Upper lobe of left lung (tissue), 6 donors: ENCODE data around the gene SCGB1C1. TPM values are rescaled to one million over a fixed set of nuclear protein-coding genes. Genes with fewer than 3 reads are reported as not detected.
A peak's percentile ranks its signal among the peaks of the same experiment; 100 is the strongest.

Source experiments
- ATAC-seq, 2 donors: fragments of 200-7000 bp; cut with Tn5 transposase; one replicate each; pipeline ENCODE4 v1.9.1; 2022; ENCODE audit warnings: mild to moderate bottlenecking in 2 of 2, moderate library complexity in 2 of 2; ENCODE audit not compliant: low FRiP score in 2 of 2
- DNase-seq, 2 donors: peaks; one replicate each; pipeline ENCODE4 v3.0.0-alpha.2; 2019 to 2020
- H3K27ac ChIP-seq, 4 donors: fragments of 200-600 bp; sonication (generic); one replicate each; pipeline ENCODE4 v1.5.1; 2016 to 2019
- H3K27me3 ChIP-seq, 4 donors: fragments of 200-600 bp; sonication (generic); one replicate each; pipeline ENCODE4 v1.5.1; 2017 to 2019
- H3K36me3 ChIP-seq, 4 donors: fragments of 200-600 bp; sonication (generic); one replicate each; pipeline ENCODE4 v1.5.1; 2016 to 2019
- H3K4me1 ChIP-seq, 4 donors: fragments of 200-600 bp; sonication (generic); one replicate each; pipeline ENCODE4 v1.5.1; 2018 to 2019
- H3K4me3 ChIP-seq, 4 donors: fragments of 200-600 bp; sonication (generic); one replicate each; pipeline ENCODE4 v1.5.1; 2017 to 2019; ENCODE audit warnings: mild to moderate bottlenecking in 2 of 4, moderate library complexity in 1 of 4
- H3K9me3 ChIP-seq, 4 donors: fragments of 200-600 bp; sonication (generic); one replicate each; pipeline ENCODE4 v1.5.1; 2018 to 2019
- CTCF ChIP-seq, 6 experiments: fragments of 450-650 bp in 4 of 6; fragments of 200-600 bp in 2 of 6; sonication (generic) in 2 of 6; IDR thresholded peaks; one replicate each; pipeline ENCODE4 v1.5.1; 2016 to 2019; ENCODE audit warnings: antibody characterized with exemption in 6 of 6
- EP300 ChIP-seq, 4 donors: sonication (generic); formaldehyde crosslinking; IDR thresholded peaks; one replicate each; pipeline ENCODE4 v1.5.1; 2017; ENCODE audit warnings: antibody characterized with exemption in 4 of 4, control low read depth in 2 of 4
- POLR2A ChIP-seq, 4 donors: fragments of 450-650 bp; IDR thresholded peaks; one replicate each; pipeline ENCODE4 v1.5.1; 2016 to 2017; ENCODE audit warnings: antibody characterized with exemption in 4 of 4, mild to moderate bottlenecking in 2 of 4
- POLR2AphosphoS5 ChIP-seq, 2 donors: sonication (generic); formaldehyde crosslinking; IDR thresholded peaks; one replicate each; pipeline ENCODE4 v1.5.1; 2017; ENCODE audit warnings: antibody characterized with exemption in 2 of 2
- WGBS, 2 donors: methylation state at CpG; one replicate each; pipeline ENCODE4 v1.1.5; 2017 to 2018; 5-methylcytosine and 5-hydroxymethylcytosine counted together
- total RNA-seq, 6 donors: library from RNA; depleted of rRNA in 4 of 6; stranded (reverse); fragments of >200 nt in 4 of 6; gene quantifications; one replicate each; pipeline versions ENCODE4 v1.1.0 to v1.2.1, GENCODE V29; 2016 to 2021
- donor health status: DM: no; HTN: no; CAD: no; lungs with moderate emphysema.
- donor health status: DM: no; HTN: yes; CAD: no; lungs with severe emphysema.

The SCGB1C1 gene
- total RNA-seq, 6 donors from 2014 or later, result not detected

- no peak for DNase-seq
- Histone ChIP-seq H3K4me1 (peaks cover 38 to 53% (median 42%) of the 10 kb centered on the region in 4 donors), H3K36me3 (peaks cover 22 to 64% (median 56%) of the 10 kb centered on the region in 4 donors)
Observed at GRCh38 chr11:208917-209260, 16.0 kb downstream of the SCGB1C1 start.

DNA sequence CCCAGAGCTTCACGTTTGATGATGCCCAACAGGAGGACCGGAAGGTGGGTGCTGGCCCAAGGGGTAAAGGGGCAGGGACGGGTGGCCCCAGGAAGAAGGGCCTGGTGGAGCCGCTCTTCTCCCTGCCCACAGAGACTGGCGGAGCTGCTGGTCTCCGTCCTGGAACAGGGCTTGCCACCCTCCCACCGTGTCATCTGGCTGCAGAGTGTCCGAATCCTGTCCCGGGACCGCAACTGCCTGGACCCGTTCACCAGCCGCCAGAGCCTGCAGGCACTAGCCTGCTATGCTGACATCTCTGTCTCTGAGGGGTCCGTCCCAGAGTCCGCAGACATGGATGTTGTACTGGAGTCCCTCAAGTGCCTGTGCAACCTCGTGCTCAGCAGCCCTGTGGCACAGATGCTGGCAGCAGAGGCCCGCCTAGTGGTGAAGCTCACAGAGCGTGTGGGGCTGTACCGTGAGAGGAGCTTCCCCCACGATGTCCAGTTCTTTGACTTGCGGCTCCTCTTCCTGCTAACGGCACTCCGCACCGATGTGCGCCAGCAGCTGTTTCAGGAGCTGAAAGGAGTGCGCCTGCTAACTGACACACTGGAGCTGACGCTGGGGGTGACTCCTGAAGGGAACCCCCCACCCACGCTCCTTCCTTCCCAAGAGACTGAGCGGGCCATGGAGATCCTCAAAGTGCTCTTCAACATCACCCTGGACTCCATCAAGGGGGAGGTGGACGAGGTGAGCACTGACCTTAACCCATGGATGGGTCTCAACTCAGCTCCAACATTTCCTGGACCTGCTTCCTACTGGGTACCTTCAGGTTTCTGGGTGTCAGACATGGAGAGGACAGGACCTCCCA, 16.6 kb downstream of the SCGB1C1 start:
- peaks cover 35 to 47% (median 40%) of the 10 kb centered on the region in 4 donors for H3K4me1 ChIP-seq
- H3K9me3 ChIP-seq, result no peaks in the 10 kb centered on the region
- ATAC-seq (no peak), DNase-seq (peak in 1 of 2 donors; percentile 22)
- peak overlapping the region; percentile 97 to 99 (median 99) for H3K27ac ChIP-seq
- TF ChIP-seq POLR2AphosphoS5 (IDR thresholded peaks at IDR 0.05), result no peak
- no peak for TF ChIP-seq EP300 (IDR thresholded peaks at IDR 0.05)
- TF ChIP-seq CTCF (IDR thresholded peaks at IDR 0.05), result no peak
- no peak for TF ChIP-seq POLR2A (IDR thresholded peaks at IDR 0.05)
- WGBS, 2 donors, result 44 to 60% methylated on average over 14 to 24 of the region's 29 CpGs
- peaks cover 22 to 64% (median 56%) of the 10 kb centered on the region in 4 donors for H3K36me3 ChIP-seq
- peak overlapping the region; percentile 71 to 87 (median 78) for H3K4me3 ChIP-seq
- H3K27me3 ChIP-seq, result no peaks in the 10 kb centered on the region

More at GRCh38 chr11:208917-209260, 16.0 kb downstream of the SCGB1C1 start:
- WGBS, 2 donors, result 0% methylated on average over 26 of the region's 26 CpGs; no CpG with 5 or more reads in 1 of the 2 donors
- TF ChIP-seq POLR2A (IDR thresholded peaks at IDR 0.05), result no peak
- TF ChIP-seq EP300 (IDR thresholded peaks at IDR 0.05), result no peak
- no peak for TF ChIP-seq CTCF (IDR thresholded peaks at IDR 0.05)
- no peak for TF ChIP-seq POLR2AphosphoS5 (IDR thresholded peaks at IDR 0.05)
- Histone ChIP-seq H3K27me3 (no peaks in the 10 kb centered on the region), H3K27ac (peak overlapping the region; percentile 97 to 99 (median 99)), H3K9me3 (no peaks in the 10 kb centered on the region), H3K4me3 (peak overlapping the region; percentile 71 to 87 (median 78))
- peak in 1 of 2 donors; percentile 1 for ATAC-seq

DNA sequence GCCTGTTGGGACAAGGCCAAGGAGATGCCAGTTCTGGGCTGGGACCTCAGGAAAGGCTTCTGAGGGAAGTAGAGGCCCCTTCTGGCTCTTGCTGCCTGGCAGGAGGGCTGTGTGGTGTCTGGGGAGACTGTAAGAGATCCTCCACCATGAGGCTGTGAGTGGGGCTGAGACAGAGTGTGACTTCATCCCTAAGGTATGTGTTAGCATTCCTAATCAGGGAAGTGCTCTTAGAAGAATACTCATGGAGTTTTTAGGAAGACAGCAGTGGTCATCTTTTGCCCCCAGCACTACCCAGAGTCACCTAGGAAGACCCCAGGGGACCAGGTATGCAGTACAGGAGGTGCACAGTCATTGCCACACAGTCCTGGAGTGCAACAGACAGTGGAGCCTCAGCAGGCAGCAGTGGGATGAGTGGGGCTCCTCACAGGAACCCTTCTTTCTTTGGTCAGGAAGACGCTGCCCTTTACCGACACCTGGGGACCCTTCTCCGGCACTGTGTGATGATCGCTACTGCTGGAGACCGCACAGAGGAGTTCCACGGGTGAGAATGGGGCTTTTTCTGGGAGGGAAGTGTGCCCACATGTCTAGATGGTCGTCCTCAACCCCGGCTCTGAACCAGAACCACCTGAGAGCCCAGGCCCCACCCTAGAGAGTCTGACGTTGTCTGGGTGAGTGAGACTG, 17.4 kb downstream of the SCGB1C1 start:
- H3K4me1 ChIP-seq, result peaks cover 31 to 41% (median 37%) of the 10 kb centered on the region in 4 donors
- ATAC-seq (no peak), DNase-seq (peak in 1 of 2 donors; percentile 19)
- H3K36me3 ChIP-seq, result peaks cover 28 to 64% (median 57%) of the 10 kb centered on the region in 4 donors
- TF ChIP-seq POLR2A (IDR thresholded peaks at IDR 0.05) (no peak), POLR2AphosphoS5 (IDR thresholded peaks at IDR 0.05) (no peak), EP300 (IDR thresholded peaks at IDR 0.05) (no peak), CTCF (IDR thresholded peaks at IDR 0.05) (no peak)
- H3K27me3 ChIP-seq, result no peaks in the 10 kb centered on the region
- H3K4me3 ChIP-seq, result peak overlapping the region in 1 of 4 donors; percentile 79
- no peaks in the 10 kb centered on the region for H3K9me3 ChIP-seq
- H3K27ac ChIP-seq, result peak overlapping the region in 3 of 4 donors; percentile 32 to 99 (median 97)
- 95 to 98% methylated on average over 6 to 9 of the region's 9 CpGs for WGBS, 2 donors

DNA sequence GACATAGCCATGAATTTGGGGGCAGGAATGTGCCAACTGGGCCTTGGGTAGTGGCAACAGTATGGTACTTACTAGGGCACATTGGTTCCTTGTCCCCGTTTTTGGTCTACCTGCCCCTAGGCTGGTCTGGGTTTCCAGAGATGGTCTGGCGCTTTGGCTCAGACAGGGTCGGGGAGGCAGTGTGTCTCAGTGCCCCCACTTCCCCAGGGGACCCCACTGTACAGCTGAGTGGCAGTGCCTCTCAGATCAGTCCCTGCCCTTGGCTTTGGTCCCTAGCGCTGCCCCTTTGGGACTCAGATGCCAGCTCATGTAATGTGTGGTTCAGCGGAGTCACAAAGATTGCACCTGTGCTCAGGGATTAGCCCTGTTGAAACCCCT, 17.9 kb downstream of the SCGB1C1 start:
- Histone ChIP-seq H3K9me3 (no peaks in the 10 kb centered on the region), H3K36me3 (peaks cover 28 to 65% (median 56%) of the 10 kb centered on the region in 4 donors), H3K4me3 (no peak overlapping the region), H3K27ac (peak overlapping the region in 3 of 4 donors; percentile 19 to 32 (median 27)), H3K27me3 (no peaks in the 10 kb centered on the region), H3K4me1 (peaks cover 26 to 36% (median 31%) of the 10 kb centered on the region in 4 donors)
- TF ChIP-seq POLR2AphosphoS5 (IDR thresholded peaks at IDR 0.05), result no peak
- no peak for ATAC-seq
- peak in 1 of 2 donors; percentile 16 for DNase-seq
- WGBS, 2 donors, result 93 to 96% methylated on average over 3 to 5 of the region's 5 CpGs

DNA sequence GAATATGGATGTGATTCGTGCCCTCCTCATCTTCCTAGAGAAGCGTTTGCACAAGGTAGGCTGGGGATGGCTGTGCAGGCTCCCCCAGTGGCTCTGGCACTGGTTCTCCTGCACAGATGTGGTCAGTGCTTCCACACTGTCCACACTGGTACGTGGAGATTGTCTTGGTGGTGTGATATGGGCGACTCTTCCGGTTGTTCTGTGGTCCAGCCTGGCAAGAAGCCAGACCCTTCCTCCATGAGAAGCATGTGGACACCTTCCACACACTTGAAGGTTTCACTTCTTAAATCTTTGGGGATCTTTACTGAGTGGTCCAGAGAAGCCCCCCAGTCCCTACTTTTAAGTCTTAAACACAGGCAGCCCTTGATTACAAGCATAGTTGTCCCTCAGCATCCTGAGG, 18.4 kb downstream of the SCGB1C1 start:
- Histone ChIP-seq H3K27me3 (no peaks in the 10 kb centered on the region), H3K9me3 (no peaks in the 10 kb centered on the region), H3K36me3 (peaks cover 28 to 70% (median 58%) of the 10 kb centered on the region in 4 donors), H3K4me3 (no peak overlapping the region), H3K27ac (peak overlapping the region in 1 of 4 donors; percentile 27), H3K4me1 (peaks cover 21 to 31% (median 26%) of the 10 kb centered on the region in 4 donors)
- ATAC-seq (no peak), DNase-seq (no peak)
- TF ChIP-seq EP300 (IDR thresholded peaks at IDR 0.05), result no peak
- no peak for TF ChIP-seq POLR2A (IDR thresholded peaks at IDR 0.05)
- TF ChIP-seq POLR2AphosphoS5 (IDR thresholded peaks at IDR 0.05), result no peak
- no peak for TF ChIP-seq CTCF (IDR thresholded peaks at IDR 0.05)
- 62 to 73% methylated on average over 3 to 5 of the region's 5 CpGs for whole genome bisulfite sequencing, 2 donors
